ENCODE data around the gene PLEKHH1. TPM values are rescaled to one million over a fixed set of nuclear protein-coding genes. Genes with fewer than 3 reads are reported as not detected.
"Not testable (repeated sequence)": the region's sequence is repeated elsewhere in the genome, so short reads cannot be mapped to it uniquely, and the experiment has no call there.

The PLEKHH1 gene
- total RNA-seq, 1 donor from 2014 or later, result 3.3 TPM

GRCh38 chr14:67623114-67623513, 90.0 kb downstream of the PLEKHH1 start:
- H3K9ac ChIP-seq (ENCODE audit: low read length), result peak overlapping the region; percentile 27
- peak overlapping the region; percentile 17 for H3K4me3 Mint-ChIP-seq (ENCODE audit: unreplicated experiment)

DNA sequence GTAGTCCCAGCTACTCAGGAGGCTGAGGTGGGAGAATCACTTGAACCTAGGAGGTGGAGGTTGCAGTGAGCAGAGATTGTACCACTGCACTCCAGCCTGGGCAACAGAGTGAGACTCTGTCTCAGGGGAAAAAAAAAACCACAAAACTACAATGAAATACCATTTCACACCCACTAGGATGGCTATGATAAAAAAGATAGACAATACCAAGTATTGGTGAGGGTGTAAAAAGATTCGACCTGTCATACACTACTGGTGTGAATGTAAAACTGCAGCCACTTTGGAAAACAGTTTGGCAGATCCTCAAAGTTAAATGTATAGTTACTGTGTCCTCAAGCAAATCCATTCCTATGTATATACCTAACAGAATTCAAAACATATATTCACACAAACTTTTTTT, 93.0 kb downstream of the PLEKHH1 start:
- not testable (repeated sequence) for FAIRE-seq

More at GRCh38 chr14:67623114-67623513, 90.0 kb downstream of the PLEKHH1 start:
- Histone ChIP-seq H3K9me3 (ENCODE audit: insufficient read depth, low read depth, low read length) (no peaks in the 10 kb centered on the region), H3K27me3 (ENCODE audit: insufficient read depth, low read length) (no peaks in the 10 kb centered on the region), H4K20me1 (ENCODE audit: insufficient read depth, low read length) (no peaks in the 10 kb centered on the region), H3K36me3 (ENCODE audit: insufficient read depth, low read length) (no peaks in the 10 kb centered on the region), H3K79me2 (ENCODE audit: insufficient read depth, low read length) (no peaks in the 10 kb centered on the region), H3K27ac (ENCODE audit: low read depth, low read length) (peak overlapping the region; percentile 59), H3K4me1 (ENCODE audit: insufficient read depth, low read length) (peaks cover 15% of the 10 kb centered on the region), H3K4me3 (ENCODE audit: insufficient read depth, low read depth, low read length) (no peak overlapping the region), H2AFZ (ENCODE audit: low read depth, low read length) (peak overlapping the region; percentile 59), H3K4me2 (ENCODE audit: low read length) (peak overlapping the region; percentile 56)
- Mint-ChIP-seq H3K9me3 (ENCODE audit: unreplicated experiment) (no peaks in the 10 kb centered on the region), H3K36me3 (ENCODE audit: low read depth, unreplicated experiment) (peaks cover 3% of the 10 kb centered on the region), H3K4me1 (ENCODE audit: low read depth, unreplicated experiment) (peaks cover 15% of the 10 kb centered on the region), H3K27ac (ENCODE audit: unreplicated experiment) (peak overlapping the region; percentile 87), H3K27me3 (ENCODE audit: low read depth, unreplicated experiment) (no peaks in the 10 kb centered on the region)
- TF ChIP-seq, protein P1, sequence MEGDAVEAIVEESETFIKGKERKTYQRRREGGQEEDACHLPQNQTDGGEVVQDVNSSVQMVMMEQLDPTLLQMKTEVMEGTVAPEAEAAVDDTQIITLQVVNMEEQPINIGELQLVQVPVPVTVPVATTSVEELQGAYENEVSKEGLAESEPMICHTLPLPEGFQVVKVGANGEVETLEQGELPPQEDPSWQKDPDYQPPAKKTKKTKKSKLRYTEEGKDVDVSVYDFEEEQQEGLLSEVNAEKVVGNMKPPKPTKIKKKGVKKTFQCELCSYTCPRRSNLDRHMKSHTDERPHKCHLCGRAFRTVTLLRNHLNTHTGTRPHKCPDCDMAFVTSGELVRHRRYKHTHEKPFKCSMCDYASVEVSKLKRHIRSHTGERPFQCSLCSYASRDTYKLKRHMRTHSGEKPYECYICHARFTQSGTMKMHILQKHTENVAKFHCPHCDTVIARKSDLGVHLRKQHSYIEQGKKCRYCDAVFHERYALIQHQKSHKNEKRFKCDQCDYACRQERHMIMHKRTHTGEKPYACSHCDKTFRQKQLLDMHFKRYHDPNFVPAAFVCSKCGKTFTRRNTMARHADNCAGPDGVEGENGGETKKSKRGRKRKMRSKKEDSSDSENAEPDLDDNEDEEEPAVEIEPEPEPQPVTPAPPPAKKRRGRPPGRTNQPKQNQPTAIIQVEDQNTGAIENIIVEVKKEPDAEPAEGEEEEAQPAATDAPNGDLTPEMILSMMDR (IDR thresholded peaks at IDR 0.05; ENCODE audit: insufficient read depth, low read depth, low read length), result no peak
- TF ChIP-seq EZH2 (IDR thresholded peaks at IDR 0.05; ENCODE audit: insufficient read depth, low read length), result no peak
- FAIRE-seq (no peak), DNase-seq (ENCODE audit: low read depth) (peak; percentile 42)

GRCh38 chr14:67627519-67627918, 94.4 kb downstream of the PLEKHH1 start:
- H3K27me3 Mint-ChIP-seq (ENCODE audit: low read depth, unreplicated experiment), result no peaks in the 10 kb centered on the region
- peaks cover 6% of the 10 kb centered on the region for H3K4me1 Mint-ChIP-seq (ENCODE audit: low read depth, unreplicated experiment)

More for the DNA sequence above, 93.0 kb downstream of the PLEKHH1 start:
- not testable (repeated sequence) for H3K9ac ChIP-seq (ENCODE audit: low read length); H3K4me3 ChIP-seq (ENCODE audit: insufficient read depth, low read depth, low read length); H3K79me2 ChIP-seq (ENCODE audit: insufficient read depth, low read length); H3K9me3 Mint-ChIP-seq (ENCODE audit: unreplicated experiment); H2AFZ ChIP-seq (ENCODE audit: low read depth, low read length); H3K27me3 Mint-ChIP-seq (ENCODE audit: low read depth, unreplicated experiment); H3K36me3 ChIP-seq (ENCODE audit: insufficient read depth, low read length); H3K27ac ChIP-seq (ENCODE audit: low read depth, low read length); H3K4me2 ChIP-seq (ENCODE audit: low read length); H3K4me3 Mint-ChIP-seq (ENCODE audit: unreplicated experiment); H4K20me1 ChIP-seq (ENCODE audit: insufficient read depth, low read length); DNase-seq (ENCODE audit: low read depth); H3K27me3 ChIP-seq (ENCODE audit: insufficient read depth, low read length); H3K9me3 ChIP-seq (ENCODE audit: insufficient read depth, low read depth, low read length); H3K27ac Mint-ChIP-seq (ENCODE audit: unreplicated experiment); H3K36me3 Mint-ChIP-seq (ENCODE audit: low read depth, unreplicated experiment)
- H3K4me1 Mint-ChIP-seq (ENCODE audit: low read depth, unreplicated experiment), result peaks cover 11% of the 10 kb centered on the region
- peaks cover 10% of the 10 kb centered on the region for H3K4me1 ChIP-seq (ENCODE audit: insufficient read depth, low read length)

More at GRCh38 chr14:67627519-67627918, 94.4 kb downstream of the PLEKHH1 start:
- Histone ChIP-seq H3K9ac (ENCODE audit: low read length) (no peak overlapping the region), H3K4me2 (ENCODE audit: low read length) (no peak overlapping the region), H3K27ac (ENCODE audit: low read depth, low read length) (no peak overlapping the region), H3K27me3 (ENCODE audit: insufficient read depth, low read length) (no peaks in the 10 kb centered on the region), H3K36me3 (ENCODE audit: insufficient read depth, low read length) (no peaks in the 10 kb centered on the region), H2AFZ (ENCODE audit: low read depth, low read length) (no peak overlapping the region), H3K79me2 (ENCODE audit: insufficient read depth, low read length) (no peaks in the 10 kb centered on the region), H3K4me3 (ENCODE audit: insufficient read depth, low read depth, low read length) (no peak overlapping the region), H4K20me1 (ENCODE audit: insufficient read depth, low read length) (no peaks in the 10 kb centered on the region), H3K4me1 (ENCODE audit: insufficient read depth, low read length) (peaks cover 8% of the 10 kb centered on the region), H3K9me3 (ENCODE audit: insufficient read depth, low read depth, low read length) (no peaks in the 10 kb centered on the region)
- Mint-ChIP-seq H3K4me3 (ENCODE audit: unreplicated experiment) (no peak overlapping the region), H3K9me3 (ENCODE audit: unreplicated experiment) (no peaks in the 10 kb centered on the region), H3K27ac (ENCODE audit: unreplicated experiment) (no peak overlapping the region), H3K36me3 (ENCODE audit: low read depth, unreplicated experiment) (peaks cover 3% of the 10 kb centered on the region)
- no peak for FAIRE-seq
- TF ChIP-seq, protein P1 (IDR thresholded peaks at IDR 0.05; ENCODE audit: insufficient read depth, low read depth, low read length), result no peak
- TF ChIP-seq EZH2 (IDR thresholded peaks at IDR 0.05; ENCODE audit: insufficient read depth, low read length), result no peak
- no peak for DNase-seq (ENCODE audit: low read depth)
